Type B pancreatic cell (in vitro differentiated cells): ENCODE data around the gene AK9. TPM values are rescaled to one million over a fixed set of nuclear protein-coding genes. Genes with fewer than 3 reads are reported as not detected.

Experiments
- DNase-seq: peaks from one replicate; pipeline ENCODE4 v3.0.0; 2021; ENCODE audit warnings: mixed read lengths; ENCODE audit not compliant: unreplicated experiment; ENCODE audit errors: extremely low spot score
- H3K27ac Mint-ChIP-seq: 2 replicates; pipeline ENCODE4 v1.8.0; 2021; ENCODE audit warnings: mild to moderate bottlenecking, mixed read lengths
- H3K27me3 Mint-ChIP-seq: 2 replicates; pipeline ENCODE4 v1.8.0; 2021; ENCODE audit warnings: mixed read lengths
- H3K36me3 Mint-ChIP-seq: 2 replicates; pipeline ENCODE4 v1.8.0; 2021; ENCODE audit warnings: mixed read lengths
- H3K4me1 Mint-ChIP-seq: one replicate; pipeline ENCODE4 v1.8.0; 2021; ENCODE audit warnings: mixed read lengths; ENCODE audit not compliant: unreplicated experiment
- H3K4me3 Mint-ChIP-seq: 2 replicates; pipeline ENCODE4 v1.8.0; 2021; ENCODE audit warnings: mild to moderate bottlenecking, mixed read lengths
- H3K9me3 Mint-ChIP-seq: 2 replicates; pipeline ENCODE4 v1.8.0; 2021; ENCODE audit warnings: mixed read lengths
- total RNA-seq: library from RNA; stranded (reverse); gene quantifications from 2 replicates; pipeline ENCODE4 v1.2.1, GENCODE V29; 2021; ENCODE audit warnings: low replicate concordance
- TF ChIP-seq, protein P1 (sequence below): fragments of 200-600 bp; sonication (generic); conservative IDR thresholded peaks from 2 replicates; pipeline ENCODE4 v1.5.0; 2021; ENCODE audit warnings: antibody characterized with exemption, mild to moderate bottlenecking

The AK9 gene
- total RNA-seq, 1 donor from 2014 or later, result 8.1 TPM

DNA sequence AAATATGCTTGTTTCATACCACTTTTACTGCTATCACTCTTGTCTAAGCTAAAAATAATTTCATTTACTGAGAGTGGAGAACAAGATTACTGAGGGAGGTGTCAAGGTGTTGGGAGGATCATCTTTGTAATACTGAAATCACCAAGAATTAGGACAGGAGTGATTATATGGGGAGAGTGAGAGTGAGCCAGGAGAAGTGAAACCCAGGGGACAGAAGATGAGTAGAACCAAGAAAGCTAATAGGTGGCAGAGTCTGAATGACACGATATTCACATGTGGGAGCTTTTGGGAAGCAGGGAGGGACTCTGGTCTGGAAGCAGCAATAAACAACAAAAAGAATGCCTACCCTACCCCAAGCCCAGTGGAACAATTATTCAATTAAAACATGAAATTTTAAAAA, 58.6 kb downstream of the AK9 start:
- Mint-ChIP-seq H3K27ac (no peak overlapping the region), H3K27me3 (no peaks in the 10 kb centered on the region), H3K9me3 (no peaks in the 10 kb centered on the region), H3K4me3 (no peak overlapping the region), H3K4me1 (no peaks in the 10 kb centered on the region), H3K36me3 (peaks cover 3% of the 10 kb centered on the region)
- TF ChIP-seq, protein P1, sequence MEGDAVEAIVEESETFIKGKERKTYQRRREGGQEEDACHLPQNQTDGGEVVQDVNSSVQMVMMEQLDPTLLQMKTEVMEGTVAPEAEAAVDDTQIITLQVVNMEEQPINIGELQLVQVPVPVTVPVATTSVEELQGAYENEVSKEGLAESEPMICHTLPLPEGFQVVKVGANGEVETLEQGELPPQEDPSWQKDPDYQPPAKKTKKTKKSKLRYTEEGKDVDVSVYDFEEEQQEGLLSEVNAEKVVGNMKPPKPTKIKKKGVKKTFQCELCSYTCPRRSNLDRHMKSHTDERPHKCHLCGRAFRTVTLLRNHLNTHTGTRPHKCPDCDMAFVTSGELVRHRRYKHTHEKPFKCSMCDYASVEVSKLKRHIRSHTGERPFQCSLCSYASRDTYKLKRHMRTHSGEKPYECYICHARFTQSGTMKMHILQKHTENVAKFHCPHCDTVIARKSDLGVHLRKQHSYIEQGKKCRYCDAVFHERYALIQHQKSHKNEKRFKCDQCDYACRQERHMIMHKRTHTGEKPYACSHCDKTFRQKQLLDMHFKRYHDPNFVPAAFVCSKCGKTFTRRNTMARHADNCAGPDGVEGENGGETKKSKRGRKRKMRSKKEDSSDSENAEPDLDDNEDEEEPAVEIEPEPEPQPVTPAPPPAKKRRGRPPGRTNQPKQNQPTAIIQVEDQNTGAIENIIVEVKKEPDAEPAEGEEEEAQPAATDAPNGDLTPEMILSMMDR, result no peak
- no peak for DNase-seq

DNA sequence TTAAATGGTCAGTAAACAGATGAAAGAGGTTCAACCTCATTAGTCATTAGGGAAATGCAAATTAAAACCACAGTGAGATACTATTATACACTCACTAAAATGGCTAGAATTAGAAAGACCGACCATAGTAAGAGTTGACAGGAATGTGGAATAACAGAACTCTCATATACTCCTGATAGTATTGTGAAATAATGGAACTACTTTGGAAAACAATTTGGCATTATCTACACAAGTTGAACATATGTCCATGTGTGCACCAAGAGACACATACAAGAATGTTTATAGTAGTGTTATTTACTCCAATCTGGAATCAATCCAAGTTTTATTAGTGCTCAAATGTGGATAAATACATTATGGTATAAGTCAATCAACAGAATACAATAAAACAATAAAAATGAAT, 59.6 kb downstream of the AK9 start:
- Mint-ChIP-seq H3K36me3 (peaks cover 3% of the 10 kb centered on the region), H3K4me3 (no peak overlapping the region), H3K27ac (no peak overlapping the region), H3K9me3 (peaks cover under 1% of the 10 kb centered on the region), H3K27me3 (no peaks in the 10 kb centered on the region), H3K4me1 (no peaks in the 10 kb centered on the region)
- TF ChIP-seq, protein P1, result no peak
- no peak for DNase-seq

DNA sequence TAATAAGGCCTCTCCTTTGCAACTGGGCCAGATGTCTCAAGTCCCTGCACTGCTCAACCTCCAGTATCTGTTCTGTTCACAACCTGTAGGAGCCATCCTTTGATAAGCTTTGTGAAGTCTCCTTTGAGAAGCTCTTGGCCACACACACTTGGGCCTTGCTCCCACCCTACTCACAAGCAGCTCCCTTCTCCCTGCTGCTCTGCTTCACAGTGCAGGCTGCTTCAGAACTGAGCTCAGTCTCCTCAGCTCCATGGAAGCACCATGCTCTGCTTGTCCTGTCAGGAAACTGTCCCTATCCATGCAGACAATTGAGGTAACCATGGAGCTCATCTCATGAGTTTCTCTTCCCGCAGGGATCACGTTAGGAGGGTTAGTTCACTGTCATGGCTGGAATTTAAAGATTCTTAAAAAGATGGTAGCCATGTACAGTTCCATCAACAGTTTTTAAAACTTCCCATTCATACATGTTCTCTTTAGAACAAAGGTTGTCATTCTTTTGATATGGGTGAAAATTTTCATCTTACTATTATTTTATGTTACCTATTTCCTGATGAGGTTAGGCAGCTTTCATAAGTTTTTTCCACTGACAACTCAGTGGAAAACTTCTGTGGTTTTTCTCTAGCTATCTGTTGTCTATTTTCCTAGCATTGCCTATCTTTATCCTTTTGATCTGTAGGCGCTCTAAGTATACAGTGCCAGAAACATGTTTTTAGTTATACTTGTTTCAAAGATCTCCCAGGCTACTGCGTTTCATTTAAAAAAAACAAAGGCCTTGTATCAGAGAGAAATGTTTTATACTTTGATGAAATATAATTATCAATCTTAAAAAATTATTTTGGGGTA, 62.6 kb downstream of the AK9 start:
- H3K27ac Mint-ChIP-seq, result no peak overlapping the region
- peaks cover 7% of the 10 kb centered on the region for H3K9me3 Mint-ChIP-seq
- H3K4me1 Mint-ChIP-seq, result no peaks in the 10 kb centered on the region
- H3K27me3 Mint-ChIP-seq, result no peaks in the 10 kb centered on the region
- no peak for DNase-seq
- H3K4me3 Mint-ChIP-seq, result no peak overlapping the region
- TF ChIP-seq, protein P1, result no peak
- H3K36me3 Mint-ChIP-seq, result peaks cover 3% of the 10 kb centered on the region

DNA sequence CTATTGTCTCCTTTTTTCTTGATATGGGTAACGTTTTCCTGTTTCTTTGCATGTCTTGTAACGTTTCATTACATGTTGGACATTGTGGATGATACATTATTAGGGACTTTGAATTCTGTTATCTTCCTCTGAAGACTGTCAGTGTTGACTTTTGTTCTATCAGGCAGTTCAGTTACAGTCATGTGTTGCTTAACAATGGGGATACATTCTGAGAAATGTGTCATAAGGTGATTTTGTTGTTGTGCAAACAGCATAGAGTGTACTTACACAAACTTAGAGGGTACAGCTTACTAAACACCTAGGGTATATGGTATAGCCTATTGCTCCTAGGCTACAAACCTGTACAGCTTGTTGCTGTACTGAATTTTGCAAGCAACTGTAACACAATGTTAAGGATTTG, 64.7 kb downstream of the AK9 start:
- H3K36me3 Mint-ChIP-seq, result no peaks in the 10 kb centered on the region
- DNase-seq, result no peak
- H3K27ac Mint-ChIP-seq, result no peak overlapping the region
- no peaks in the 10 kb centered on the region for H3K4me1 Mint-ChIP-seq
- H3K9me3 Mint-ChIP-seq, result peaks cover 7% of the 10 kb centered on the region
- no peak overlapping the region for H3K4me3 Mint-ChIP-seq
- H3K27me3 Mint-ChIP-seq, result no peaks in the 10 kb centered on the region
- TF ChIP-seq, protein P1, result no peak

DNA sequence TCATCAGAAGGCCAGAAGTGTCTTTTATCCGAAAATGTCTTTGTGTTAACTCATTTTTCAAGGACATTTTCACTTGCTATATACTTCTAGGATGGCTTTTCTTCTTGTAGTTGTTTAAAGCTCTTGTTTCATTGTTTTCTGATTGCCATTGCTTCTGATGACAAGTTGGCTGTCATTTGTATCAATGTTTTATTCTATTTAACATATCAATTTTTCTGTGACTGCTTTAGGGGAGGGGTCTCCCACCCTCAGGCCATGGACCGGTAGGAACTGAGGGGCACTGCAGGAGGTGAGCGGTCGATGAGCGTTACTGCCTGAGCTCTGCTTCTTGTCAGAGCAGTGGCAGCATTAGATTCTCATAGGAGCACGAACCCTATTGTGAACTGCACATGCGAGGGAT, 65.8 kb downstream of the AK9 start:
- Mint-ChIP-seq H3K9me3 (peaks cover 7% of the 10 kb centered on the region), H3K36me3 (no peaks in the 10 kb centered on the region), H3K27me3 (no peaks in the 10 kb centered on the region), H3K4me3 (no peak overlapping the region), H3K4me1 (no peaks in the 10 kb centered on the region), H3K27ac (no peak overlapping the region)
- DNase-seq, result no peak
- TF ChIP-seq, protein P1, result no peak
